Measurements from ENCODE around the gene NEURL1B.

Gene NEURL1B

DNA sequence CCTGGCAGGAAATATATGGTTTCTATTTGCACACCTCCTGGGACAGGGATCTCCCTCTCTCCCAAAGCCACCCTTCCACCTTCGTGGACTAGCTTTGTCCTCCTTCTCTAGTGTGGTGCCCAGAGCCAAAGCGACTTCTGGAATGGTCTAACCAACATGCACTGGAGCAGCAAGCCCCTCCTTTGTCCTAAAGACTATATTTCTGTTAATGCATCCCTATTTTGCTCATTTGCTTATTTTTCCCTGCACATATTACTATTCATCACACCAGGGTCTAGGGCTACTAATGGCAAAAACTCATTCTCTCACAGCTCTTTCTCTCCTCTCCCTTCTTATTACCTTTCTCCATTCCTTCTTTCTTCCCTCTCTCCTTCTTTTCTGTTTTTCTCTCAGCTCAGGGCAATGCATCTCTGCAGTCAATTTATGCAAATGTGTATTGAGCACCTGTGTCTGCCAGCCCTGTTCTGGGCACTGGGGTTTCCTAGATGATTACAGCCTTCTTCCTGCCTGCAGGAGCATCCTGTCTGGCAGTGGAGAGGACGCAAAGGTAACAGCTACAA, 2.8 kb upstream of the NEURL1B start:
- TF ChIP-seq, protein P1, sequence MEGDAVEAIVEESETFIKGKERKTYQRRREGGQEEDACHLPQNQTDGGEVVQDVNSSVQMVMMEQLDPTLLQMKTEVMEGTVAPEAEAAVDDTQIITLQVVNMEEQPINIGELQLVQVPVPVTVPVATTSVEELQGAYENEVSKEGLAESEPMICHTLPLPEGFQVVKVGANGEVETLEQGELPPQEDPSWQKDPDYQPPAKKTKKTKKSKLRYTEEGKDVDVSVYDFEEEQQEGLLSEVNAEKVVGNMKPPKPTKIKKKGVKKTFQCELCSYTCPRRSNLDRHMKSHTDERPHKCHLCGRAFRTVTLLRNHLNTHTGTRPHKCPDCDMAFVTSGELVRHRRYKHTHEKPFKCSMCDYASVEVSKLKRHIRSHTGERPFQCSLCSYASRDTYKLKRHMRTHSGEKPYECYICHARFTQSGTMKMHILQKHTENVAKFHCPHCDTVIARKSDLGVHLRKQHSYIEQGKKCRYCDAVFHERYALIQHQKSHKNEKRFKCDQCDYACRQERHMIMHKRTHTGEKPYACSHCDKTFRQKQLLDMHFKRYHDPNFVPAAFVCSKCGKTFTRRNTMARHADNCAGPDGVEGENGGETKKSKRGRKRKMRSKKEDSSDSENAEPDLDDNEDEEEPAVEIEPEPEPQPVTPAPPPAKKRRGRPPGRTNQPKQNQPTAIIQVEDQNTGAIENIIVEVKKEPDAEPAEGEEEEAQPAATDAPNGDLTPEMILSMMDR (conservative IDR thresholded peaks at IDR 0.05; ENCODE audit: control insufficient read depth, insufficient read depth, low read depth, low read length) = no peak
- no peak for DNase-seq (ENCODE audit: low read depth)

DNA sequence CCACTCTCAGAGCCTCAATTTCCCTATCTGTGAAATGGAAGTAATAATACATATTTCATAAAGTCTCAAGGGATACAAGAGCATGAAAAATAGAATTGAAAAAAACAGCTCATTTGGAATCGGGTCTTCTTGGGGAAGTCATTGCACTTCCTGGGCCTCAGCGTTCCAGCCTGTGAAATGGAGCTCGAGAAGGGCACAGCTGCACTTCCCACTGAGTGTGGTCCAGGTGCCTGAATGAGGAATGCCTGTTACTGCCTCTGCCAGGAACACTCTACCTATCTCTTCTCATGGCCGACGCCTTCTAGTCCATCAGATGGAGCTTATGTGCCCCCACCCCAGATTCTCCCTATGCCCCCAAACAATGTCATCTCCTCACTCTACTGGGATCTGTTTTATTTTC, 924 bp upstream of the NEURL1B start:
- TF ChIP-seq, protein P1 (conservative IDR thresholded peaks at IDR 0.05; ENCODE audit: control insufficient read depth, insufficient read depth, low read depth, low read length) = no peak
- DNase-seq (ENCODE audit: low read depth) = no peak
- H3K4me3 ChIP-seq (ENCODE audit: control insufficient read depth, low read depth, low read length) = no peak overlapping the region

More for the DNA sequence above, 2.8 kb upstream of the NEURL1B start:
- no peak overlapping the region for H3K4me3 ChIP-seq (ENCODE audit: control insufficient read depth, low read depth, low read length)

DNA sequence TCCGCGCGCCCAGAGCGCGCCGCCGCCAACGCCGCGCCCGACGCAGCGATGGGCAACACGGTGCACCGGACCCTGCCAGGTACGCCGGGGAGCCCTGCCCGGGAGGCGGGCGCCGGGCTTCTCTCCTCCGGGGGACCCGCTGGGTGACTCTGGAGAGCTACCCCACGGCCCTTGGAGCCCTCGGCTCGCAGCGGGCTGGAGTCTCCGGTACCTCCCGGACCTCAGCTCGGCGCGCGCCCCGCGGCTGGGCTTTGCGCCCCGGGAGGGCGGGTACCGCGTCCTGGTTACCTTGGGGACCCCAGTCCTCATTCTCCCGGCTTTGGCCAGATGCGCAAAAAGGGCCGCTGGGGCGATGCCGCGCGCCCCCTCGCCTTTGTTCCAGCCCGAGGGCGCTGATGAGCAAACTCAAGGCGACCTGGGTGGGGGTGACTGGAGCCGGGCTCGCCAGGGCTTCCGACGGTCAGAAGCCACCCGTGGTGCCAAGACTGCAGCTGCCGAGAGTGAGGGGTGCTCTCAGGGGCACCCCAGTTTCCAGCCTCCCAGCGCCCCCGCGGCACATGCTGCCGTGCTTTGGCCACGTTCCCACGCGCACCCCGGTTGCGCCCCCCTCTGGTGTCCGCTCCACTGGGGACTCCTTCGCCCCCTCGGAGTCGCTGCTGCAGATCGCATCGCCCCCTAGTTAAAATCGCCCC, 442 bp downstream of the NEURL1B start:
- no peak for DNase-seq (ENCODE audit: low read depth)
- peak overlapping the region; percentile 47 for H3K4me3 ChIP-seq (ENCODE audit: control insufficient read depth, low read depth, low read length)
- TF ChIP-seq, protein P1 (conservative IDR thresholded peaks at IDR 0.05; ENCODE audit: control insufficient read depth, insufficient read depth, low read depth, low read length) = no peak

DNA sequence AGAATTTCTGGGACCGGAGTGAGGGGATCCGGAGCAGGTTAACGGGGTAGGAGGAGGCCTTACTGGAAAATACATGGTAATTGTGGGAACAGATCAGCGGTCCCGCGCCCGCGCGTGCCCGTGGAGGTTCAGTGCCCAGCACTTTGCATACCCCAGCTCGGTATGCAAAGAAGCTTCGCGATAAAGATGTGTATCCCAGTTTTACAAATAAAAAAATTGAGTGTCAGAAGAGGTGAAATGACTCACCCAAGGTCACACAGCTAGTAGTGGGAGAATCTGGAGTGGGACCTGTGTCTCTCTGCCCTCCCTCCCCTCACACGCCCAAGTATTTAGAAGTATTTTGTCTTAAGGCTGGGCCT, 967 bp downstream of the NEURL1B start:
- DNase-seq (ENCODE audit: low read depth) = peak; percentile 15
- H3K4me3 ChIP-seq (ENCODE audit: control insufficient read depth, low read depth, low read length) = peak overlapping the region; percentile 47
- TF ChIP-seq, protein P1 (conservative IDR thresholded peaks at IDR 0.05; ENCODE audit: control insufficient read depth, insufficient read depth, low read depth, low read length) = no peak

DNA sequence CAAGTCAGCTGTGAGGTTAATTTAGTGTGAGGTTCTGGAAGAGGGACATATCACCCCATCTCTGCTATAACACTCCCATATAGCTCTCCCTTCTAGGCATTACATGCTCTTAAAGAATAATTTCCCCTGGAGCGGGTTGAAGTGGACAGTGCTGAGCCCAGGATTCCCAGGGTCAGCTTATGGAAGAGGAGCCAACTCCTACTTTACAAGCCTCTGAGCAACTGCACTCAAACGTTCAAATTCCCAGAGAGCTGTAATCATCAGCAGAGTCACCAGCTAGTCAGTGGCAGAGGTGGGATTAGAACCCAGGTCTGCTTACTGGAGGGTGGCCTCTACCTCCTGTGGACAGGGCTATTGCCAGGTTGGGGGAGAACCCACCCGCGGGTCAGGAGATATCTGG, 1.4 kb downstream of the NEURL1B start:
- DNase-seq (ENCODE audit: low read depth) = no peak
- TF ChIP-seq, protein P1 (conservative IDR thresholded peaks at IDR 0.05; ENCODE audit: control insufficient read depth, insufficient read depth, low read depth, low read length) = no peak
- H3K4me3 ChIP-seq (ENCODE audit: control insufficient read depth, low read depth, low read length) = no peak overlapping the region

DNA sequence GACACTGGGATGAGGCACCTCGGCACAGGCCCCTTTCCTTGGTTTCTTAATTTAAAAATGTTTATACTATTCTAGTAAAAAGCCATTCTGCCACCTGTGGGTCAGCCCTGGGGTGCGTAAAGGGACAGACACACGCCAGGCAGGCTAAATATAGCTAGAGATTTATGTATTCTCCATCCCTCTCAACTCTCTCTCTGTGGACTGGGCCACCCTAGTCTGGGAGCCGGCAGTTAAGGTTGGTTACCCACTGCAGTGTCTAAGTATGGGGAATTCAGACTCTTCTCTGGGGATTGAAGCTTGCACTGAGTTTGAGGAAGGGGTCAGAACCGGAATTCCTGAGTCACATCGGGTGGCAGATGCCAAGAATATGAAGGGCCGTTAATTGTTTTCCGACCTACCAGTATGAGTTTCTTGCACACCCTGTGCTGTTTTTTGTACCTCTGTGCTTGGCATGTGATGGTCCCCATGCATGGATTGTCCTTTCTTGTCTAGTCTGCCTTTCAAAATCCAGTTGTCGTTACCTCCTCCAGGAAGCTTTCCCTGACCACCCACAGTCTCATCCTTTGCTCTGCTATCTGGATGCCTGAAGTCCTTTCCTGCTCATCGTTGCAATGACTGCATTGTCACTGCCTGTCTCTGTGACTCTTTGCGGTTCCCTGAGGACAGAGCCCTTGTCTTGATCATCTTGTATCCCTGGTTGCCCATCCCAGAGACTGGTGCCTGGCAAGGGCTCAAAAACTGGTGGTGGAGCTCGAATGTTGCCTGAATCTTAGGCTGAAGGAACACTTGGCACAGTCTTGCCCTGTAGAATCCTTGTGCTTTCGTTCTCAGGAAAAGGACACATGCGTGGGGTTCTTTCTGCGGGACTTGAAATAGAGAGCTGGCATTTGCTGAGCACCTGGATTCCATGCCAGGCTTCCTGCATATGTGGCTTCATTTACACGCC, 2.1 kb downstream of the NEURL1B start:
- H3K4me3 ChIP-seq (ENCODE audit: control insufficient read depth, low read depth, low read length) = no peak overlapping the region
- DNase-seq (ENCODE audit: low read depth) = no peak
- TF ChIP-seq, protein P1 (conservative IDR thresholded peaks at IDR 0.05; ENCODE audit: control insufficient read depth, insufficient read depth, low read depth, low read length) = no peak
